HG03045 (cell line): ENCODE measurements around the gene DYRK1B.
A peak's percentile ranks its signal among the peaks of the same experiment; 100 is the strongest.
"Not testable (repeated sequence)": the region's sequence is repeated elsewhere in the genome, so short reads cannot be mapped to it uniquely, and the experiment has no call there.

Source experiments
- ATAC-seq: cut with Tn5 transposase; IDR thresholded peaks from one replicate; pipeline ENCODE4 v1.9.1; 2021; ENCODE audit warnings: mild to moderate bottlenecking, moderate library complexity; ENCODE audit not compliant: unreplicated experiment

DYRK1B gene

GRCh38 chr19:39833464-39834286, at the start of gene DYRK1B:
Gene DYRK1B (minus strand): TSS chr19:39834162. CDS start chr19:39831867, 2,295 bp downstream.
- ATAC-seq, result peak; percentile 84

GRCh38 chr19:39882645-39883044, 48.7 kb upstream of the DYRK1B start:
- not testable (repeated sequence) for ATAC-seq

- not testable (repeated sequence) for ATAC-seq
These were observed 47.6 kb upstream of the DYRK1B start for GRCh38 chr19:39881495-39882110.

GRCh38 chr19:39880241-39880640, 46.3 kb upstream of the DYRK1B start:
- not testable (repeated sequence) for ATAC-seq

GRCh38 chr19:39879796-39880195, 45.8 kb upstream of the DYRK1B start:
- not testable (repeated sequence) for ATAC-seq

GRCh38 chr19:39878866-39879265, 44.9 kb upstream of the DYRK1B start:
- ATAC-seq, result not testable (repeated sequence)

- ATAC-seq, result no peak
These were observed 44.4 kb upstream of the DYRK1B start for GRCh38 chr19:39878398-39878797.

- ATAC-seq, result not testable (repeated sequence)
These were observed 44.0 kb upstream of the DYRK1B start for GRCh38 chr19:39877982-39878381.

GRCh38 chr19:39877488-39877887, 43.5 kb upstream of the DYRK1B start:
- ATAC-seq, result not testable (repeated sequence)

- ATAC-seq, result not testable (repeated sequence)
These were observed 42.5 kb upstream of the DYRK1B start for GRCh38 chr19:39876486-39876885.

GRCh38 chr19:39875401-39875864, 41.5 kb upstream of the DYRK1B start:
- not testable (repeated sequence) for ATAC-seq

- no peak for ATAC-seq
These were observed 40.4 kb upstream of the DYRK1B start for GRCh38 chr19:39874404-39874803.

- no peak for ATAC-seq
These were observed 39.4 kb upstream of the DYRK1B start for GRCh38 chr19:39873385-39873784.

- ATAC-seq, result no peak
These were observed 38.2 kb upstream of the DYRK1B start for GRCh38 chr19:39871886-39872866.

- ATAC-seq, result no peak
These were observed 37.4 kb upstream of the DYRK1B start for GRCh38 chr19:39871362-39871761.

- no peak for ATAC-seq
These were observed 36.4 kb upstream of the DYRK1B start for GRCh38 chr19:39870171-39870971.

GRCh38 chr19:39867952-39868351, 34.0 kb upstream of the DYRK1B start:
- no peak for ATAC-seq

- ATAC-seq, result no peak
These were observed 33.2 kb upstream of the DYRK1B start for GRCh38 chr19:39867133-39867532.

- no peak for ATAC-seq
These were observed 32.0 kb upstream of the DYRK1B start for GRCh38 chr19:39865953-39866352.

- ATAC-seq, result no peak
These were observed 31.2 kb upstream of the DYRK1B start for GRCh38 chr19:39865186-39865585.
